Suprapubic skin (tissue), 4 donors: ENCODE measurements around the gene OS9.
A peak's percentile ranks its signal among the peaks of the same experiment; 100 is the strongest.

Experiments used
- CTCF ChIP-seq, 2 donors: fragments of 200-600 bp in 1 of 2; fragments of 450-650 bp in 1 of 2; sonication (generic) in 1 of 2; IDR thresholded peaks; one replicate each; pipeline ENCODE4 v1.5.1; 2016 to 2019; ENCODE audit warnings: antibody characterized with exemption in 2 of 2, mild to moderate bottlenecking in 1 of 2, moderate library complexity in 1 of 2
- POLR2A ChIP-seq, 2 donors: fragments of 450-650 bp; IDR thresholded peaks; one replicate each; pipeline ENCODE4 v1.6.1; 2017; ENCODE audit warnings: antibody characterized with exemption in 2 of 2, mild to moderate bottlenecking in 2 of 2, moderate library complexity in 2 of 2
- POLR2AphosphoS5 ChIP-seq, 3 donors: sonication (generic); formaldehyde crosslinking; IDR thresholded peaks; one replicate each; pipeline ENCODE4 v1.6.1; 2017; ENCODE audit warnings: antibody characterized with exemption in 3 of 3

GRCh38 chr12:57726151-57726883, 32.4 kb downstream of the OS9 start:
- TF ChIP-seq POLR2AphosphoS5 (IDR thresholded peaks at IDR 0.05) (no peak), POLR2A (IDR thresholded peaks at IDR 0.05) (no peak), CTCF (IDR thresholded peaks at IDR 0.05) (peak; percentile 41 to 86)
